Stimulated activated CD8-positive, alpha-beta memory T cell treated with anti-CD3 and anti-CD28 coated beads, Interleukin-15, amount 100 ng/mL, for 24 hours (primary cell): ENCODE data around the gene ATG4D.
A peak's percentile ranks its signal among the peaks of the same experiment; 100 is the strongest.

Source experiments
- DNase-seq: peaks from one replicate; pipeline ENCODE4 v3.0.0-alpha.2; 2020; ENCODE audit warnings: low read depth

ATG4D gene

GRCh38 chr19:10543420-10544241, at the start of gene ATG4D:
Gene ATG4D, plus strand, starts transcription at chr19:10543904. Its CDS starts 187 bp downstream, at chr19:10544091.
- peak; percentile 77 for DNase-seq

GRCh38 chr19:10497371-10497770, 46.3 kb upstream of the ATG4D start:
- no peak for DNase-seq

GRCh38 chr19:10499550-10500246, 44.0 kb upstream of the ATG4D start:
- DNase-seq, result no peak

GRCh38 chr19:10500247-10500592, 43.5 kb upstream of the ATG4D start:
- DNase-seq, result no peak

- no peak for DNase-seq
Observed at GRCh38 chr19:10501971-10502523, 41.7 kb upstream of the ATG4D start.

GRCh38 chr19:10502524-10503001, 41.1 kb upstream of the ATG4D start:
- DNase-seq, result peak; percentile 71

GRCh38 chr19:10503002-10503789, 40.5 kb upstream of the ATG4D start, which contains the start of gene KEAP1:
Gene KEAP1, minus strand, starts transcription at chr19:10503356. Its CDS starts 3,323 bp downstream, at chr19:10500033.
- DNase-seq, result no peak

- DNase-seq, result peak; percentile 60
Observed at GRCh38 chr19:10505583-10506229, 38.0 kb upstream of the ATG4D start.

GRCh38 chr19:10508036-10508435, 35.7 kb upstream of the ATG4D start:
- no peak for DNase-seq

GRCh38 chr19:10508707-10509106, 35.0 kb upstream of the ATG4D start:
- no peak for DNase-seq

- no peak for DNase-seq
Observed at GRCh38 chr19:10510301-10510802, 33.4 kb upstream of the ATG4D start.

GRCh38 chr19:10513223-10513622, 30.5 kb upstream of the ATG4D start:
- no peak for DNase-seq

- no peak for DNase-seq
Observed at GRCh38 chr19:10514211-10515145, 29.2 kb upstream of the ATG4D start.

GRCh38 chr19:10516064-10516385, 27.7 kb upstream of the ATG4D start:
- DNase-seq, result no peak

GRCh38 chr19:10516671-10517286, 26.9 kb upstream of the ATG4D start:
- DNase-seq, result no peak

GRCh38 chr19:10517361-10517759, 26.3 kb upstream of the ATG4D start, which contains the start of gene S1PR5:
Gene S1PR5, minus strand, starts transcription at chr19:10517447. Its CDS starts 2,436 bp downstream, at chr19:10515011.
- DNase-seq, result no peak

GRCh38 chr19:10517760-10518443, 25.8 kb upstream of the ATG4D start:
- DNase-seq, result no peak

- DNase-seq, result no peak
Observed at GRCh38 chr19:10518444-10519361, 25.0 kb upstream of the ATG4D start.
